ENCODE results near the gene RPS4Y1. TPM values are rescaled to one million over a fixed set of nuclear protein-coding genes. Genes with fewer than 3 reads are reported as not detected.
"Not testable (repeated sequence)": the region's sequence is repeated elsewhere in the genome, so short reads cannot be mapped to it uniquely, and the experiment has no call there.

RPS4Y1 gene
- total RNA-seq, result 253 and 257 TPM in 2 replicates

GRCh38 chrY:2841471-2841893 is at the start of gene RPS4Y1:
Gene RPS4Y1, plus strand, starts transcription at chrY:2841602. Its CDS starts 23 bp downstream, at chrY:2841625.
- peaks cover 48% of the 10 kb centered on the region for H3K36me3 Mint-ChIP-seq (ENCODE audit: low read depth)
- peaks cover 22% of the 10 kb centered on the region for H3K4me1 Mint-ChIP-seq
- H3K4me3 Mint-ChIP-seq, result peak within 1 kb of the TSS; percentile 97
- H3K9me3 Mint-ChIP-seq, result no peaks in the 10 kb centered on the region
- DNase-seq, result peak; percentile 86
- peak within 1 kb of the TSS; percentile 96 for H3K27ac Mint-ChIP-seq
- no peaks in the 10 kb centered on the region for H3K27me3 Mint-ChIP-seq
- intact Hi-C loops (cut with micrococcal nuclease), result loop anchor here (2.0 to 5.0 kb wide), 4 partner anchors 15 to 161 kb away; no protein-coding TSS in a partner anchor

GRCh38 chrY:2796977-2797523 is 44.4 kb upstream of the RPS4Y1 start:
- H3K27ac Mint-ChIP-seq, result no peak overlapping the region
- peaks cover 10% of the 10 kb centered on the region for H3K27me3 Mint-ChIP-seq
- no peak overlapping the region for H3K4me3 Mint-ChIP-seq
- no peak for DNase-seq
- intact Hi-C loops (cut with micrococcal nuclease), result no loop called here
- H3K4me1 Mint-ChIP-seq, result peaks cover 2% of the 10 kb centered on the region
- no peaks in the 10 kb centered on the region for H3K9me3 Mint-ChIP-seq
- H3K36me3 Mint-ChIP-seq (ENCODE audit: low read depth), result no peaks in the 10 kb centered on the region

- intact Hi-C loops (cut with micrococcal nuclease), result no loop called here
- peaks cover 2% of the 10 kb centered on the region for H3K4me1 Mint-ChIP-seq
- H3K4me3 Mint-ChIP-seq, result no peak overlapping the region
- H3K36me3 Mint-ChIP-seq (ENCODE audit: low read depth), result no peaks in the 10 kb centered on the region
- no peaks in the 10 kb centered on the region for H3K9me3 Mint-ChIP-seq
- H3K27me3 Mint-ChIP-seq, result peaks cover 12% of the 10 kb centered on the region
- DNase-seq, result no peak
- no peak overlapping the region for H3K27ac Mint-ChIP-seq
Observed at GRCh38 chrY:2797991-2798390, 43.4 kb upstream of the RPS4Y1 start.

- peaks cover 2% of the 10 kb centered on the region for H3K4me1 Mint-ChIP-seq
- H3K36me3 Mint-ChIP-seq (ENCODE audit: low read depth), result no peaks in the 10 kb centered on the region
- intact Hi-C loops (cut with micrococcal nuclease), result no loop called here
- H3K9me3 Mint-ChIP-seq, result no peaks in the 10 kb centered on the region
- H3K4me3 Mint-ChIP-seq, result no peak overlapping the region
- no peak overlapping the region for H3K27ac Mint-ChIP-seq
- H3K27me3 Mint-ChIP-seq, result peaks cover 24% of the 10 kb centered on the region
- no peak for DNase-seq
Observed at GRCh38 chrY:2800246-2800645, 41.2 kb upstream of the RPS4Y1 start.

- H3K36me3 Mint-ChIP-seq (ENCODE audit: low read depth); intact Hi-C loops (cut with micrococcal nuclease); H3K27ac Mint-ChIP-seq; H3K4me3 Mint-ChIP-seq; DNase-seq; H3K9me3 Mint-ChIP-seq; H3K4me1 Mint-ChIP-seq; H3K27me3 Mint-ChIP-seq: not testable (repeated sequence)
Observed at GRCh38 chrY:2817146-2817896, 24.1 kb upstream of the RPS4Y1 start.

GRCh38 chrY:2824471-2824870 is 16.9 kb upstream of the RPS4Y1 start:
- no peak overlapping the region for H3K27ac Mint-ChIP-seq
- no peaks in the 10 kb centered on the region for H3K36me3 Mint-ChIP-seq (ENCODE audit: low read depth)
- intact Hi-C loops (cut with micrococcal nuclease), result no loop called here
- no peak overlapping the region for H3K4me3 Mint-ChIP-seq
- DNase-seq, result no peak
- H3K27me3 Mint-ChIP-seq, result peaks cover 7% of the 10 kb centered on the region
- H3K9me3 Mint-ChIP-seq, result no peaks in the 10 kb centered on the region
- H3K4me1 Mint-ChIP-seq, result no peaks in the 10 kb centered on the region

GRCh38 chrY:2828497-2828896 is 12.9 kb upstream of the RPS4Y1 start:
- H3K27ac Mint-ChIP-seq, result no peak overlapping the region
- H3K36me3 Mint-ChIP-seq (ENCODE audit: low read depth), result no peaks in the 10 kb centered on the region
- intact Hi-C loops (cut with micrococcal nuclease), result no loop called here
- no peak for DNase-seq
- no peak overlapping the region for H3K4me3 Mint-ChIP-seq
- peaks cover 16% of the 10 kb centered on the region for H3K27me3 Mint-ChIP-seq
- H3K4me1 Mint-ChIP-seq, result no peaks in the 10 kb centered on the region
- no peaks in the 10 kb centered on the region for H3K9me3 Mint-ChIP-seq

GRCh38 chrY:2835230-2835629 is 6.2 kb upstream of the RPS4Y1 start:
- Mint-ChIP-seq H3K9me3 (no peaks in the 10 kb centered on the region), H3K4me3 (no peak overlapping the region)
- intact Hi-C loops (cut with micrococcal nuclease), result no loop called here

GRCh38 chrY:2837078-2837477 is 4.3 kb upstream of the RPS4Y1 start:
- H3K4me3 Mint-ChIP-seq, result no peak overlapping the region
- H3K36me3 Mint-ChIP-seq (ENCODE audit: low read depth), result peaks cover 9% of the 10 kb centered on the region
- DNase-seq, result no peak
- H3K4me1 Mint-ChIP-seq, result peaks cover 2% of the 10 kb centered on the region
- H3K27ac Mint-ChIP-seq, result no peak overlapping the region
- H3K9me3 Mint-ChIP-seq, result no peaks in the 10 kb centered on the region
- H3K27me3 Mint-ChIP-seq, result peaks cover 8% of the 10 kb centered on the region
- intact Hi-C loops (cut with micrococcal nuclease), result no loop called here

More at GRCh38 chrY:2835230-2835629, 6.2 kb upstream of the RPS4Y1 start:
- Mint-ChIP-seq H3K4me1 (peaks cover 2% of the 10 kb centered on the region), H3K36me3 (ENCODE audit: low read depth) (peaks cover 2% of the 10 kb centered on the region), H3K27ac (no peak overlapping the region), H3K27me3 (peaks cover 19% of the 10 kb centered on the region)
- no peak for DNase-seq

GRCh38 chrY:2837932-2838331 is 3.5 kb upstream of the RPS4Y1 start:
- Mint-ChIP-seq H3K36me3 (ENCODE audit: low read depth) (peaks cover 14% of the 10 kb centered on the region), H3K9me3 (no peaks in the 10 kb centered on the region), H3K4me1 (peaks cover 4% of the 10 kb centered on the region), H3K27ac (no peak overlapping the region), H3K4me3 (no peak overlapping the region), H3K27me3 (peaks cover 8% of the 10 kb centered on the region)
- intact Hi-C loops (cut with micrococcal nuclease), result no loop called here
- no peak for DNase-seq

GRCh38 chrY:2846791-2847190 is 5.4 kb downstream of the RPS4Y1 start:
- Mint-ChIP-seq H3K4me1 (peaks cover 56% of the 10 kb centered on the region), H3K9me3 (no peaks in the 10 kb centered on the region), H3K36me3 (ENCODE audit: low read depth) (peaks cover 85% of the 10 kb centered on the region), H3K27ac (no peak overlapping the region), H3K4me3 (peak overlapping the region; percentile 45), H3K27me3 (no peaks in the 10 kb centered on the region)
- DNase-seq, result no peak
- intact Hi-C loops (cut with micrococcal nuclease), result no loop called here

GRCh38 chrY:2848384-2848783 is 7.0 kb downstream of the RPS4Y1 start:
- DNase-seq, result no peak
- intact Hi-C loops (cut with micrococcal nuclease), result no loop called here
- Mint-ChIP-seq H3K4me1 (peaks cover 59% of the 10 kb centered on the region), H3K27me3 (no peaks in the 10 kb centered on the region), H3K4me3 (peak overlapping the region; percentile 60), H3K27ac (peak overlapping the region; percentile 77), H3K36me3 (ENCODE audit: low read depth) (peaks cover 85% of the 10 kb centered on the region), H3K9me3 (no peaks in the 10 kb centered on the region)

- H3K27me3 Mint-ChIP-seq, result no peaks in the 10 kb centered on the region
- H3K4me1 Mint-ChIP-seq, result peaks cover 54% of the 10 kb centered on the region
- peaks cover 83% of the 10 kb centered on the region for H3K36me3 Mint-ChIP-seq (ENCODE audit: low read depth)
- H3K27ac Mint-ChIP-seq, result peak overlapping the region; percentile 11
- no peak for DNase-seq
- H3K9me3 Mint-ChIP-seq, result no peaks in the 10 kb centered on the region
- intact Hi-C loops (cut with micrococcal nuclease), result no loop called here
- H3K4me3 Mint-ChIP-seq, result peak overlapping the region; percentile 2
Observed at GRCh38 chrY:2849368-2849767, 8.0 kb downstream of the RPS4Y1 start.

GRCh38 chrY:2854145-2854774 is 12.9 kb downstream of the RPS4Y1 start:
- intact Hi-C loops (cut with micrococcal nuclease), result no loop called here
- H3K4me3 Mint-ChIP-seq, result no peak overlapping the region
- H3K27ac Mint-ChIP-seq, result no peak overlapping the region
- peaks cover 81% of the 10 kb centered on the region for H3K36me3 Mint-ChIP-seq (ENCODE audit: low read depth)
- H3K9me3 Mint-ChIP-seq, result no peaks in the 10 kb centered on the region
- no peaks in the 10 kb centered on the region for H3K27me3 Mint-ChIP-seq
- DNase-seq, result no peak
- peaks cover 60% of the 10 kb centered on the region for H3K4me1 Mint-ChIP-seq

All from activated CD4-positive, alpha-beta T cell treated with anti-CD3 and anti-CD28 coated beads, Interleukin-2, amount 10 ng/mL, durations not matched to agents 24 days and 14 days (primary cell).